ENCODE measurements around the gene TAS1R3. TPM values are rescaled to one million over a fixed set of nuclear protein-coding genes. Genes with fewer than 3 reads are reported as not detected.

TAS1R3 gene
- total and polyA plus RNA-seq, 2 experiments from 2014 or later, result 0.14 TPM; not detected in 1

- no peak for TF ChIP-seq REST (IDR thresholded peaks at IDR 0.05; ENCODE audit: unreplicated experiment)
- no peak for TF ChIP-seq CTCF (conservative IDR thresholded peaks at IDR 0.05; ENCODE audit: low read depth in 2 of 2)
- no peak for TF ChIP-seq EZH2phosphoT487 (IDR thresholded peaks at IDR 0.05; ENCODE audit: unreplicated experiment)
- no peak for TF ChIP-seq ETS1 (IDR thresholded peaks at IDR 0.05)
- no peak for TF ChIP-seq STAT1 (IDR thresholded peaks at IDR 0.05; ENCODE audit: unreplicated experiment)
- no peak for TF ChIP-seq ZNF114 (CRISPR knock-in tag; IDR thresholded peaks at IDR 0.05)
- TF ChIP-seq ZNF331 (CRISPR knock-in tag; IDR thresholded peaks at IDR 0.05; ENCODE audit: low read depth), result no peak
Observed at GRCh38 chr1:1304331-1305299, 26.5 kb upstream of the TAS1R3 start (continued).

GRCh38 chr1:1305300-1306069, 25.6 kb upstream of the TAS1R3 start:
- no peak overlapping the region for H3K27ac ChIP-seq (ENCODE audit: low read depth)
- no peak overlapping the region for H2AFZ ChIP-seq
- no peaks in the 10 kb centered on the region for H3K36me3 ChIP-seq (ENCODE audit: insufficient read depth)
- ATAC-seq (peak; percentile 2), DNase-seq (ENCODE audit: low spot score) (no peak)
- H3F3A ChIP-seq (replicated peaks; ENCODE audit: low read depth), result peaks cover 4% of the 10 kb centered on the region; the same call in 1 of the 2 replicates
- H3K4me2 ChIP-seq, result peak overlapping the region; percentile 87; the same call in 1 of the 2 replicates
- no peaks in the 10 kb centered on the region for H4K20me1 ChIP-seq (replicated peaks; ENCODE audit: insufficient read depth)
- Mint-ChIP-seq H3K4me1 (peaks cover 20% of the 10 kb centered on the region; the same call in 2 of the 3 replicates), H3K27me3 (ENCODE audit: insufficient read depth, low read depth, poor library complexity) (peaks cover 18% of the 10 kb centered on the region), H3K4me3 (peak overlapping the region; percentile 80), H3K36me3 (ENCODE audit: low read depth) (peaks cover 2% of the 10 kb centered on the region), H3K27ac (peak overlapping the region; percentile 80), H3K9me3 (no peaks in the 10 kb centered on the region)
- H3K4me1 ChIP-seq (ENCODE audit: insufficient read depth), result peaks cover 7% of the 10 kb centered on the region; the same call in 1 of the 2 replicates
- H3K9me2 ChIP-seq (ENCODE audit: insufficient read depth), result no peaks in the 10 kb centered on the region
- no peaks in the 10 kb centered on the region for H3K27me3 ChIP-seq (ENCODE audit: insufficient read depth)
- TF ChIP-seq CTCF (conservative IDR thresholded peaks at IDR 0.05; ENCODE audit: low read depth in 2 of 2), result peak in 1 of 2 experiments; percentile 36; a peak in 2 of 4 replicates
- TF ChIP-seq ZNF331 (CRISPR knock-in tag; IDR thresholded peaks at IDR 0.05; ENCODE audit: low read depth), result no peak
- peak overlapping the region; percentile 28; the same call in 1 of the 2 replicates for H3K4me3 ChIP-seq
- peaks cover 5% of the 10 kb centered on the region; the same call in 1 of the 2 replicates for H3K79me2 ChIP-seq (replicated peaks; ENCODE audit: insufficient read depth)
